WTC11 (cell line): ENCODE measurements around the gene MYH10.
"Not testable (repeated sequence)": the region's sequence is repeated elsewhere in the genome, so short reads cannot be mapped to it uniquely, and the experiment has no call there.

Experiments used
- FOXJ3 ChIP-seq: sonication (generic); formaldehyde crosslinking; IDR thresholded peaks from 2 replicates; pipeline ENCODE4 v1.9.0; 2021; ENCODE audit warnings: missing genetic modification reagents, mild to moderate bottlenecking, borderline replicate concordance
- NFYB ChIP-seq: sonication (generic); formaldehyde crosslinking; conservative IDR thresholded peaks from 2 replicates; pipeline ENCODE4 v1.8.0; 2022; ENCODE audit warnings: low read depth, missing genetic modification reagents
- SMAD4 ChIP-seq: sonication (generic); formaldehyde crosslinking; IDR thresholded peaks from 2 replicates; pipeline ENCODE4 v1.8.0; 2022; ENCODE audit warnings: mild to moderate bottlenecking, missing genetic modification reagents
- TF ChIP-seq, protein P1 (sequence below): fragments of 200-600 bp; IDR thresholded peaks from 2 replicates; pipeline ENCODE4 v1.8.0; 2022; ENCODE audit warnings: antibody characterized with exemption

DNA sequence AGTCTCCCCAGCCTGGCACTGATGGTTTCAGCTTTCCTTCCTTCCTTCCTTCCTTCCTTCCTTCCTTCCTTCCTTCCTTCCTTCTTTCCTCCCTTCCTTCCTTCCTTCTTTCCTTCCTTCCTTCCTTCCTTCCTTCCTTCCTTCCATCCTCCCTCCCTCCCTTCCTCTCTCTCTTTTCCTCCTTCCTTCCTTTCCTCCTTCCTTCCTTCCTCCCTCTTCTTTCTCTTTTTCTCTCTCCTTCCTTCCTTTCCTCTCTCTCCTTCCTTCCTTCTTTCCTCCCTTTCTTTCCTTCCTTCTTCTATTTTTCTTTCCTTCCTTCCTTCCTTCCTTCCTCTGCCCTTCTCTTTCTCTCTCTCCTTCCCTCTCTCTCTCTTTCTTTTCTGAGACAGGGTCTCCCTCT is 30.2 kb upstream of the MYH10 start:
- TF ChIP-seq NFYB (CRISPR knock-in tag); SMAD4; FOXJ3 (CRISPR knock-in tag): not testable (repeated sequence)
- TF ChIP-seq, protein P1, sequence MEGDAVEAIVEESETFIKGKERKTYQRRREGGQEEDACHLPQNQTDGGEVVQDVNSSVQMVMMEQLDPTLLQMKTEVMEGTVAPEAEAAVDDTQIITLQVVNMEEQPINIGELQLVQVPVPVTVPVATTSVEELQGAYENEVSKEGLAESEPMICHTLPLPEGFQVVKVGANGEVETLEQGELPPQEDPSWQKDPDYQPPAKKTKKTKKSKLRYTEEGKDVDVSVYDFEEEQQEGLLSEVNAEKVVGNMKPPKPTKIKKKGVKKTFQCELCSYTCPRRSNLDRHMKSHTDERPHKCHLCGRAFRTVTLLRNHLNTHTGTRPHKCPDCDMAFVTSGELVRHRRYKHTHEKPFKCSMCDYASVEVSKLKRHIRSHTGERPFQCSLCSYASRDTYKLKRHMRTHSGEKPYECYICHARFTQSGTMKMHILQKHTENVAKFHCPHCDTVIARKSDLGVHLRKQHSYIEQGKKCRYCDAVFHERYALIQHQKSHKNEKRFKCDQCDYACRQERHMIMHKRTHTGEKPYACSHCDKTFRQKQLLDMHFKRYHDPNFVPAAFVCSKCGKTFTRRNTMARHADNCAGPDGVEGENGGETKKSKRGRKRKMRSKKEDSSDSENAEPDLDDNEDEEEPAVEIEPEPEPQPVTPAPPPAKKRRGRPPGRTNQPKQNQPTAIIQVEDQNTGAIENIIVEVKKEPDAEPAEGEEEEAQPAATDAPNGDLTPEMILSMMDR = not testable (repeated sequence)
